ENCODE data around the gene DLEC1. TPM values are rescaled to one million over a fixed set of nuclear protein-coding genes. Genes with fewer than 3 reads are reported as not detected.

Gene DLEC1
- total and polyA plus RNA-seq, 2 experiments from 2014 or later = 0.31 to 0.66 TPM

GRCh38 chr3:38125305-38126120 is 86.5 kb downstream of the DLEC1 start:
- Mint-ChIP-seq H3K4me3 (no peak overlapping the region), H3K36me3 (ENCODE audit: low read depth) (peaks cover 73% of the 10 kb centered on the region), H3K27ac (no peak overlapping the region), H3K9me3 (no peaks in the 10 kb centered on the region), H3K27me3 (ENCODE audit: insufficient read depth, low read depth, poor library complexity) (peaks cover 6% of the 10 kb centered on the region), H3K4me1 (no peaks in the 10 kb centered on the region)
- no peak for TF ChIP-seq STAT1 (IDR thresholded peaks at IDR 0.05; ENCODE audit: unreplicated experiment)
- TF ChIP-seq NANOG (IDR thresholded peaks at IDR 0.05; ENCODE audit: borderline replicate concordance) = no peak
- TF ChIP-seq POLR2AphosphoS5 (IDR thresholded peaks at IDR 0.05; ENCODE audit: low read depth) = no peak
- no peak for TF ChIP-seq CREB1 (CRISPR knock-in tag; IDR thresholded peaks at IDR 0.05; ENCODE audit: low read depth)
- TF ChIP-seq ETS1 (IDR thresholded peaks at IDR 0.05) = no peak
- TF ChIP-seq REST (IDR thresholded peaks at IDR 0.05; ENCODE audit: unreplicated experiment) = no peak
- no peak for TF ChIP-seq ZNF331 (CRISPR knock-in tag; IDR thresholded peaks at IDR 0.05; ENCODE audit: low read depth)
- TF ChIP-seq EZH2phosphoT487 (IDR thresholded peaks at IDR 0.05; ENCODE audit: unreplicated experiment) = no peak
- TF ChIP-seq EZH2 (IDR thresholded peaks at IDR 0.05; ENCODE audit: low read depth, unreplicated experiment) = no peak
- TF ChIP-seq JUNB (IDR thresholded peaks at IDR 0.05; ENCODE audit: unreplicated experiment) = no peak
- TF ChIP-seq CTCF (conservative IDR thresholded peaks at IDR 0.05; ENCODE audit: low read depth in 2 of 2) = no peak
- TF ChIP-seq ZNF462 (CRISPR knock-in tag; IDR thresholded peaks at IDR 0.05) = no peak
- TF ChIP-seq ZNF114 (CRISPR knock-in tag; IDR thresholded peaks at IDR 0.05) = no peak
- no peak for DNase-seq (ENCODE audit: low spot score)
- Histone ChIP-seq H3K79me2 (replicated peaks; ENCODE audit: insufficient read depth) (no peaks in the 10 kb centered on the region), H3K4me3 (no peak overlapping the region), H3K27ac (ENCODE audit: low read depth) (no peak overlapping the region), H3K9me2 (ENCODE audit: insufficient read depth) (no peaks in the 10 kb centered on the region), H3K4me1 (ENCODE audit: insufficient read depth) (no peaks in the 10 kb centered on the region), H3F3A (replicated peaks; ENCODE audit: low read depth) (no peaks in the 10 kb centered on the region), H3K36me3 (ENCODE audit: insufficient read depth) (peaks cover 27% of the 10 kb centered on the region), H3K27me3 (ENCODE audit: insufficient read depth) (no peaks in the 10 kb centered on the region), H3K4me2 (no peak overlapping the region), H4K20me1 (replicated peaks; ENCODE audit: insufficient read depth) (peaks cover 6% of the 10 kb centered on the region; the same call in 1 of the 2 replicates), H2AFZ (no peak overlapping the region)
- no peak for ATAC-seq

Data from GM23338 (cell line).